ENCODE results near the gene ZNF169.

DNA sequence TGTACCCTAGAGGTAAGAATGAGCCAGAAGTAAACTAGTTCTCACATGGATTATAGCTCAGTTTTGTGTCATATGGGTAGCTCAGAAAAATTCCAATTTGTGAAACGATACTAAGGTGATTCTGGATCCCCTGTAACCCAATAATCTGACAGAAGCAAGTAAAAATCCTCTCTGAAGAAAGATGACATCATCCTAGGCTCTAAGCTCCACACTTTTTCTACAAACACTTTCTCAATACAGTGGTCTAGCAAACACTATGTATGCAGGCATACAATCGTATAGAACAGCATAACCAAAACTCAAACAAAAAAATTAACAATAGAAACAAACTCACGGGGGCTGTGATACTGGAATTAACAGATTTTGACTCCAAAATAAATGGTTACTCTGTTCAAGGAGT is 26.7 kb upstream of the ZNF169 start:
- TF ChIP-seq, protein P1, sequence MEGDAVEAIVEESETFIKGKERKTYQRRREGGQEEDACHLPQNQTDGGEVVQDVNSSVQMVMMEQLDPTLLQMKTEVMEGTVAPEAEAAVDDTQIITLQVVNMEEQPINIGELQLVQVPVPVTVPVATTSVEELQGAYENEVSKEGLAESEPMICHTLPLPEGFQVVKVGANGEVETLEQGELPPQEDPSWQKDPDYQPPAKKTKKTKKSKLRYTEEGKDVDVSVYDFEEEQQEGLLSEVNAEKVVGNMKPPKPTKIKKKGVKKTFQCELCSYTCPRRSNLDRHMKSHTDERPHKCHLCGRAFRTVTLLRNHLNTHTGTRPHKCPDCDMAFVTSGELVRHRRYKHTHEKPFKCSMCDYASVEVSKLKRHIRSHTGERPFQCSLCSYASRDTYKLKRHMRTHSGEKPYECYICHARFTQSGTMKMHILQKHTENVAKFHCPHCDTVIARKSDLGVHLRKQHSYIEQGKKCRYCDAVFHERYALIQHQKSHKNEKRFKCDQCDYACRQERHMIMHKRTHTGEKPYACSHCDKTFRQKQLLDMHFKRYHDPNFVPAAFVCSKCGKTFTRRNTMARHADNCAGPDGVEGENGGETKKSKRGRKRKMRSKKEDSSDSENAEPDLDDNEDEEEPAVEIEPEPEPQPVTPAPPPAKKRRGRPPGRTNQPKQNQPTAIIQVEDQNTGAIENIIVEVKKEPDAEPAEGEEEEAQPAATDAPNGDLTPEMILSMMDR (IDR thresholded peaks at IDR 0.05), result no peak
- TF ChIP-seq POLR2A (IDR thresholded peaks at IDR 0.05), result no peak

Measured in right lobe of liver (tissue), 4 donors.